HCT116 (cell line): ENCODE measurements around the gene SEC22C. TPM values are rescaled to one million over a fixed set of nuclear protein-coding genes. Genes with fewer than 3 reads are reported as not detected.

ENCODE experiments used
- ATAC-seq: fragments of 200-7000 bp; cut with Tn5 transposase; 2 replicates; pipeline ENCODE4 v1.9.1; 2020; ENCODE audit warnings: mild to moderate bottlenecking, moderate library complexity
- BruUV-seq: library from RNA; stranded (reverse); fragments of 400-500 nt; replicated peaks from 2 replicates; lab custom pipeline; 2021; lab: Mats Ljungman, UMichigan
- CTCF ChIA-PET: fragments of 300-600 bp; sonication (Branson Sonifier 250); formaldehyde crosslinking; loops from one replicate; lab custom pipeline; 2021; ENCODE audit warnings: antibody characterized with exemption; lab: Charles Lee
- POLR2A ChIA-PET: fragments of 300-600, 350-600 bp; sonication (Branson Sonifier 250); formaldehyde crosslinking; loops from one replicate; lab custom pipeline; 2021; ENCODE audit warnings: antibody characterized with exemption; lab: Charles Lee
- RAD21 ChIA-PET, 2 experiments: fragments of 300-600 bp; sonication (Branson Sonifier 250); formaldehyde crosslinking; loops; one replicate each; lab custom pipeline; 2023; ENCODE audit warnings: low total read pairs in 2 of 2; ENCODE audit not compliant: uncharacterized antibody in 2 of 2, unreplicated experiment in 2 of 2, low non-redundant PET in 1 of 2; lab: Charles Lee
- DNase-seq: peaks from one replicate; pipeline ENCODE4 v3.0.0-alpha.2; 2010; ENCODE audit warnings: low read depth, low spot score
- H2AFZ ChIP-seq: fragments of 200-600 bp; shearing (Covaris generic), sonication (generic); 2 replicates; pipeline ENCODE4 v1.6.1; 2017; ENCODE audit warnings: low read depth, mixed run types, mixed read lengths, antibody characterized with exemption, low read length; ENCODE audit not compliant: poor library complexity, severe bottlenecking
- H3K27ac ChIP-seq: 2 replicates; pipeline ENCODE4 v1.5.1; 2012; ENCODE audit warnings: low read depth, low read length
- H3K27me3 ChIP-seq: fragments of 200-600 bp; sonication (generic); 2 replicates; pipeline ENCODE4 v1.6.1; 2016; ENCODE audit warnings: mixed run types, low read length, mixed read lengths; ENCODE audit not compliant: insufficient read depth
- H3K36me3 ChIP-seq, 2 experiments: fragments of 200-500 bp in 1 of 2; fragments of 200-600 bp in 1 of 2; sonication (Bioruptor generic) in 1 of 2; sonication (generic) in 1 of 2; 2 replicates each; pipeline versions ENCODE4 v1.5.1 to v1.6.1; 2014 to 2016; ENCODE audit warnings: low read length in 2 of 2, inconsistent platforms in 1 of 2, mixed read lengths in 1 of 2, mixed run types in 1 of 2; ENCODE audit not compliant: insufficient read depth in 2 of 2, control insufficient read depth in 1 of 2
- H3K4me1 ChIP-seq, 2 experiments: fragments of 200-600 bp in 1 of 2; sonication (generic) in 1 of 2; 2 replicates each; pipeline versions ENCODE4 v1.5.1 to v1.6.1; 2012 to 2017; ENCODE audit warnings: low read length in 2 of 2, inconsistent platforms in 1 of 2, mild to moderate bottlenecking in 1 of 2, mixed read lengths in 1 of 2, mixed run types in 1 of 2, moderate library complexity in 1 of 2; ENCODE audit not compliant: insufficient read depth in 2 of 2, control insufficient read depth in 1 of 2
- H3K4me2 ChIP-seq: fragments of 200-600 bp; sonication (generic); 2 replicates; pipeline ENCODE4 v1.6.1; 2017; ENCODE audit warnings: mixed run types, low read length, mixed read lengths
- H3K4me3 ChIP-seq, 2 experiments: fragments of 200-600 bp in 1 of 2; sonication (generic) in 1 of 2; replicated peaks in 1 of 2; 2 replicates each; pipeline ENCODE4 v1.5.1; 2011 to 2016; ENCODE audit warnings: low read length in 2 of 2, control low read depth in 1 of 2, low read depth in 1 of 2, mild to moderate bottlenecking in 1 of 2, mixed read lengths in 1 of 2, mixed run types in 1 of 2
- H3K79me2 ChIP-seq: fragments of 200-600 bp; sonication (generic); 2 replicates; pipeline ENCODE4 v1.6.1; 2017; ENCODE audit warnings: mild to moderate bottlenecking, mixed run types, low read length, moderate library complexity, mixed read lengths; ENCODE audit not compliant: insufficient read depth
- H3K9ac ChIP-seq: fragments of 200-600 bp; sonication (generic); 2 replicates; pipeline ENCODE4 v1.6.1; 2016; ENCODE audit warnings: low read length, mixed read lengths
- H3K9me2 ChIP-seq: fragments of 200-600 bp; sonication (generic), shearing (Covaris generic); 2 replicates; pipeline ENCODE4 v1.6.1; 2017; ENCODE audit warnings: mixed run types, mild to moderate bottlenecking, moderate library complexity; ENCODE audit not compliant: insufficient read depth
- H3K9me3 ChIP-seq, 2 experiments: fragments of 200-500 bp in 1 of 2; fragments of 200-600 bp in 1 of 2; sonication (Bioruptor generic) in 1 of 2; sonication (generic) in 1 of 2; 2 replicates each; pipeline ENCODE4 v1.6.1; 2014 to 2017; ENCODE audit warnings: low read length in 2 of 2, mixed read lengths in 2 of 2, inconsistent platforms in 1 of 2, low read depth in 1 of 2, mild to moderate bottlenecking in 1 of 2, mixed run types in 1 of 2, moderate library complexity in 1 of 2; ENCODE audit not compliant: control insufficient read depth in 1 of 2, insufficient read depth in 1 of 2
- H4K20me1 ChIP-seq: fragments of 200-600 bp; sonication (generic), shearing (Covaris generic); 2 replicates; pipeline ENCODE4 v1.6.1; 2017; ENCODE audit warnings: mixed run types, mild to moderate bottlenecking, moderate library complexity; ENCODE audit not compliant: insufficient read depth
- CBX3 ChIP-seq: IDR thresholded peaks from 2 replicates; pipeline ENCODE4 v1.6.1; 2012; ENCODE audit warnings: low read depth
- CEBPB ChIP-seq: IDR thresholded peaks from 2 replicates; pipeline ENCODE4 v1.6.1; 2012; ENCODE audit warnings: low read depth
- ELF1 ChIP-seq: IDR thresholded peaks from 2 replicates; pipeline ENCODE4 v1.6.1; 2012; ENCODE audit warnings: low read depth, borderline replicate concordance
- EZH2 ChIP-seq: fragments of 200-600 bp; sonication (generic); IDR thresholded peaks from 2 replicates; pipeline ENCODE4 v1.6.1; 2017; ENCODE audit warnings: antibody characterized with exemption, mixed run types
- EZH2phosphoT487 ChIP-seq: fragments of 200-600 bp; IDR thresholded peaks from 2 replicates; pipeline ENCODE4 v1.6.1; 2018; ENCODE audit warnings: antibody characterized with exemption, borderline replicate concordance
- JUND ChIP-seq: IDR thresholded peaks from 2 replicates; pipeline ENCODE4 v1.6.1; 2012
- POLR2A ChIP-seq: IDR thresholded peaks from 2 replicates; pipeline ENCODE4 v1.7.0; 2011; ENCODE audit warnings: borderline replicate concordance; ENCODE audit not compliant: insufficient read depth, insufficient read length; ENCODE audit errors: extremely low read depth
- RAD21 ChIP-seq: IDR thresholded peaks from 2 replicates; pipeline ENCODE4 v1.6.1; 2012; ENCODE audit warnings: low read depth, mild to moderate bottlenecking
- SIN3A ChIP-seq: IDR thresholded peaks from 2 replicates; pipeline ENCODE4 v1.6.1; 2012; ENCODE audit warnings: low read depth
- SP1 ChIP-seq: IDR thresholded peaks from 2 replicates; pipeline ENCODE4 v1.6.1; 2012; ENCODE audit warnings: low read depth
- SRF ChIP-seq: IDR thresholded peaks from 2 replicates; pipeline ENCODE4 v1.6.1; 2012; ENCODE audit warnings: low read depth
- TCF7L2 ChIP-seq: IDR thresholded peaks from 2 replicates; pipeline ENCODE4 v1.7.0; 2011; ENCODE audit warnings: borderline replicate concordance, inconsistent platforms; ENCODE audit not compliant: insufficient read depth, insufficient read length; ENCODE audit errors: extremely low read depth
- YY1 ChIP-seq: IDR thresholded peaks from 2 replicates; pipeline ENCODE4 v1.6.1; 2011; ENCODE audit warnings: low read length, low read depth, moderate library complexity, mild to moderate bottlenecking; ENCODE audit not compliant: insufficient replicate concordance; ENCODE audit errors: extremely low read depth
- ZNF274 ChIP-seq: fragments of 200-500 bp; sonication (Bioruptor generic); IDR thresholded peaks from 2 replicates; pipeline ENCODE4 v1.6.1; 2014; ENCODE audit warnings: mild to moderate bottlenecking, low read depth, low read length, inconsistent platforms
- intact Hi-C: fragments of 100-400 bp; cut with micrococcal nuclease; formaldehyde crosslinking; loops from 2 replicates; pipeline ENCODE4 v1.10.0; 2022
- total RNA-seq: library from RNA; stranded (reverse); gene quantifications from one replicate; pipeline ENCODE4 v1.2.1, GENCODE V29; 2021; ENCODE audit not compliant: unreplicated experiment
- TF ChIP-seq, protein P1 (sequence below): IDR thresholded peaks from 2 replicates; pipeline ENCODE4 v1.6.1; 2012
- TF ChIP-seq, protein P2 (sequence below), 3 experiments: fragments of 200-600 bp in 1 of 3; sonication (generic) in 1 of 3; IDR thresholded peaks in 2 of 3; conservative IDR thresholded peaks in 1 of 3; 2 replicates each; pipeline ENCODE4 v1.5.1; 2012 to 2017; ENCODE audit warnings: low read depth in 2 of 3, low read length in 2 of 3, antibody characterized with exemption in 1 of 3, borderline replicate concordance in 1 of 3, control low read depth in 1 of 3, mild to moderate bottlenecking in 1 of 3, mixed read lengths in 1 of 3, mixed run types in 1 of 3, moderate library complexity in 1 of 3; ENCODE audit not compliant: insufficient read depth in 1 of 3
- TF ChIP-seq, protein P3 (sequence below): IDR thresholded peaks from 2 replicates; pipeline ENCODE4 v1.6.1; 2011; ENCODE audit warnings: mild to moderate bottlenecking, low read length, moderate library complexity; ENCODE audit not compliant: insufficient replicate concordance; ENCODE audit errors: extremely low read depth
- TF ChIP-seq, protein P4 (sequence below): IDR thresholded peaks from 2 replicates; pipeline ENCODE4 v1.6.1; 2012
- TF ChIP-seq, protein P5 (sequence below): IDR thresholded peaks from 2 replicates; pipeline ENCODE4 v1.6.1; 2012; ENCODE audit warnings: low read depth

The SEC22C gene
- total RNA-seq, 1 experiment from 2014 or later, result 43.4 TPM

DNA sequence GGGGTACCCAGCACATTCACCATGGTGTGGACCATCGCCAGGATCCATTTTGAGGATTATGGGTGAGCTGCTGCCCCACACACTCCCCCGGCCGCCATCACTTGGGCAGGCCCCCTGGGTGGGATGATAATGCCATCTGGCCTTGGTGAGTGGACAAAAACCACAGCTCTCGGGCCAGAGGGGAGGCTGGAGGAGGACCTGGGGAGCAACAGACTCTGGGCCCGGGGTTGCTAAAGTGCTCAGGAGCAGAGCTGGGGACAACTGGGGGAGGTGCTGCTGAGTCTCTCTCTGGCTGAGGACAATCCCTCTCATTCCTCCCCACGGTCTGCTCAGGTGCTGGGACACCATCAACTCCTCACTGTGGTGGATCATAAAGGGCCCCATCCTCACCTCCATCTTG lies 50.3 kb downstream of the SEC22C start:
- POLR2A ChIA-PET, result no interaction called here
- no peak for ATAC-seq
- TF ChIP-seq EZH2phosphoT487 (no peak), YY1 (no peak), CEBPB (no peak), ZNF274 (no peak), POLR2A (no peak), JUND (no peak), RAD21 (no peak), EZH2 (no peak), SRF (no peak), CBX3 (no peak), SIN3A (no peak), TCF7L2 (no peak), SP1 (no peak), ELF1 (no peak)
- TF ChIP-seq, protein P1, sequence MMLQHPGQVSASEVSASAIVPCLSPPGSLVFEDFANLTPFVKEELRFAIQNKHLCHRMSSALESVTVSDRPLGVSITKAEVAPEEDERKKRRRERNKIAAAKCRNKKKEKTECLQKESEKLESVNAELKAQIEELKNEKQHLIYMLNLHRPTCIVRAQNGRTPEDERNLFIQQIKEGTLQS, result no peak
- TF ChIP-seq, protein P2, sequence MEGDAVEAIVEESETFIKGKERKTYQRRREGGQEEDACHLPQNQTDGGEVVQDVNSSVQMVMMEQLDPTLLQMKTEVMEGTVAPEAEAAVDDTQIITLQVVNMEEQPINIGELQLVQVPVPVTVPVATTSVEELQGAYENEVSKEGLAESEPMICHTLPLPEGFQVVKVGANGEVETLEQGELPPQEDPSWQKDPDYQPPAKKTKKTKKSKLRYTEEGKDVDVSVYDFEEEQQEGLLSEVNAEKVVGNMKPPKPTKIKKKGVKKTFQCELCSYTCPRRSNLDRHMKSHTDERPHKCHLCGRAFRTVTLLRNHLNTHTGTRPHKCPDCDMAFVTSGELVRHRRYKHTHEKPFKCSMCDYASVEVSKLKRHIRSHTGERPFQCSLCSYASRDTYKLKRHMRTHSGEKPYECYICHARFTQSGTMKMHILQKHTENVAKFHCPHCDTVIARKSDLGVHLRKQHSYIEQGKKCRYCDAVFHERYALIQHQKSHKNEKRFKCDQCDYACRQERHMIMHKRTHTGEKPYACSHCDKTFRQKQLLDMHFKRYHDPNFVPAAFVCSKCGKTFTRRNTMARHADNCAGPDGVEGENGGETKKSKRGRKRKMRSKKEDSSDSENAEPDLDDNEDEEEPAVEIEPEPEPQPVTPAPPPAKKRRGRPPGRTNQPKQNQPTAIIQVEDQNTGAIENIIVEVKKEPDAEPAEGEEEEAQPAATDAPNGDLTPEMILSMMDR (IDR thresholded peaks at IDR 0.05 in 2 of 3, conservative IDR thresholded peaks at IDR 0.05 in 1 of 3; ENCODE audit: borderline replicate concordance in 1 of 3, insufficient read depth in 1 of 3, low read depth in 2 of 3, low read length in 2 of 3), result no peak
- TF ChIP-seq, protein P3, sequence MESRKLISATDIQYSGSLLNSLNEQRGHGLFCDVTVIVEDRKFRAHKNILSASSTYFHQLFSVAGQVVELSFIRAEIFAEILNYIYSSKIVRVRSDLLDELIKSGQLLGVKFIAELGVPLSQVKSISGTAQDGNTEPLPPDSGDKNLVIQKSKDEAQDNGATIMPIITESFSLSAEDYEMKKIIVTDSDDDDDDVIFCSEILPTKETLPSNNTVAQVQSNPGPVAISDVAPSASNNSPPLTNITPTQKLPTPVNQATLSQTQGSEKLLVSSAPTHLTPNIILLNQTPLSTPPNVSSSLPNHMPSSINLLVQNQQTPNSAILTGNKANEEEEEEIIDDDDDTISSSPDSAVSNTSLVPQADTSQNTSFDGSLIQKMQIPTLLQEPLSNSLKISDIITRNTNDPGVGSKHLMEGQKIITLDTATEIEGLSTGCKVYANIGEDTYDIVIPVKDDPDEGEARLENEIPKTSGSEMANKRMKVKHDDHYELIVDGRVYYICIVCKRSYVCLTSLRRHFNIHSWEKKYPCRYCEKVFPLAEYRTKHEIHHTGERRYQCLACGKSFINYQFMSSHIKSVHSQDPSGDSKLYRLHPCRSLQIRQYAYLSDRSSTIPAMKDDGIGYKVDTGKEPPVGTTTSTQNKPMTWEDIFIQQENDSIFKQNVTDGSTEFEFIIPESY, result no peak
- TF ChIP-seq, protein P4, sequence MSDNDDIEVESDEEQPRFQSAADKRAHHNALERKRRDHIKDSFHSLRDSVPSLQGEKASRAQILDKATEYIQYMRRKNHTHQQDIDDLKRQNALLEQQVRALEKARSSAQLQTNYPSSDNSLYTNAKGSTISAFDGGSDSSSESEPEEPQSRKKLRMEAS, result no peak
- TF ChIP-seq, protein P5, sequence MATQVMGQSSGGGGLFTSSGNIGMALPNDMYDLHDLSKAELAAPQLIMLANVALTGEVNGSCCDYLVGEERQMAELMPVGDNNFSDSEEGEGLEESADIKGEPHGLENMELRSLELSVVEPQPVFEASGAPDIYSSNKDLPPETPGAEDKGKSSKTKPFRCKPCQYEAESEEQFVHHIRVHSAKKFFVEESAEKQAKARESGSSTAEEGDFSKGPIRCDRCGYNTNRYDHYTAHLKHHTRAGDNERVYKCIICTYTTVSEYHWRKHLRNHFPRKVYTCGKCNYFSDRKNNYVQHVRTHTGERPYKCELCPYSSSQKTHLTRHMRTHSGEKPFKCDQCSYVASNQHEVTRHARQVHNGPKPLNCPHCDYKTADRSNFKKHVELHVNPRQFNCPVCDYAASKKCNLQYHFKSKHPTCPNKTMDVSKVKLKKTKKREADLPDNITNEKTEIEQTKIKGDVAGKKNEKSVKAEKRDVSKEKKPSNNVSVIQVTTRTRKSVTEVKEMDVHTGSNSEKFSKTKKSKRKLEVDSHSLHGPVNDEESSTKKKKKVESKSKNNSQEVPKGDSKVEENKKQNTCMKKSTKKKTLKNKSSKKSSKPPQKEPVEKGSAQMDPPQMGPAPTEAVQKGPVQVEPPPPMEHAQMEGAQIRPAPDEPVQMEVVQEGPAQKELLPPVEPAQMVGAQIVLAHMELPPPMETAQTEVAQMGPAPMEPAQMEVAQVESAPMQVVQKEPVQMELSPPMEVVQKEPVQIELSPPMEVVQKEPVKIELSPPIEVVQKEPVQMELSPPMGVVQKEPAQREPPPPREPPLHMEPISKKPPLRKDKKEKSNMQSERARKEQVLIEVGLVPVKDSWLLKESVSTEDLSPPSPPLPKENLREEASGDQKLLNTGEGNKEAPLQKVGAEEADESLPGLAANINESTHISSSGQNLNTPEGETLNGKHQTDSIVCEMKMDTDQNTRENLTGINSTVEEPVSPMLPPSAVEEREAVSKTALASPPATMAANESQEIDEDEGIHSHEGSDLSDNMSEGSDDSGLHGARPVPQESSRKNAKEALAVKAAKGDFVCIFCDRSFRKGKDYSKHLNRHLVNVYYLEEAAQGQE, result no peak
- TF ChIP-seq, all 23 proteins: peak for 0
- Histone ChIP-seq H3K9me3 (no peaks in the 10 kb centered on the region), H2AFZ (no peak overlapping the region), H3K4me1 (peaks cover 3 to 5% of the 10 kb centered on the region in 2 experiments; a peak in 2 of 4 replicates), H3K27ac (no peak overlapping the region), H3K4me2 (no peak overlapping the region), H3K36me3 (no peaks in the 10 kb centered on the region), H3K79me2 (no peaks in the 10 kb centered on the region), H3K9me2 (no peaks in the 10 kb centered on the region), H3K27me3 (no peaks in the 10 kb centered on the region), H4K20me1 (no peaks in the 10 kb centered on the region), H3K9ac (no peak overlapping the region), H3K4me3 (no peak overlapping the region)
- intact Hi-C loops, result no loop called here
- BruUV-seq, result no TSS peak
- RAD21 ChIA-PET, result no interaction called here
- CTCF ChIA-PET, result no interaction called here
- no peak for DNase-seq
